Mesenchymal stem cell (in vitro differentiated cells and primary cell): Measurements from ENCODE around the gene CALHM5.
A peak's percentile ranks its signal among the peaks of the same experiment; 100 is the strongest.

Source experiments
- DNase-seq: peaks from one replicate; pipeline ENCODE4 v3.0.0-alpha.2; 2013
- H2AFZ ChIP-seq: one replicate; pipeline ENCODE4 v1.6.1; 2013; ENCODE audit warnings: low read depth, mild to moderate bottlenecking, control low read depth, inconsistent platforms, low read length, moderate library complexity
- H2AK5ac ChIP-seq: 2 replicates; pipeline ENCODE4 v1.6.1; 2013; ENCODE audit warnings: low read length, moderate library complexity, mild to moderate bottlenecking, inconsistent platforms; ENCODE audit not compliant: severe bottlenecking
- H2BK120ac ChIP-seq: one replicate; pipeline ENCODE4 v1.6.1; 2013; ENCODE audit warnings: low read depth, mild to moderate bottlenecking, inconsistent platforms, low read length, moderate library complexity
- H2BK12ac ChIP-seq, 2 experiments: one replicate each; pipeline ENCODE4 v1.6.1; 2013; ENCODE audit warnings: inconsistent platforms in 2 of 2, low read length in 2 of 2, mild to moderate bottlenecking in 2 of 2, moderate library complexity in 2 of 2, control low read depth in 1 of 2
- H2BK15ac ChIP-seq: one replicate; pipeline ENCODE4 v1.6.1; 2013; ENCODE audit warnings: mild to moderate bottlenecking, low read depth, inconsistent platforms; ENCODE audit not compliant: poor library complexity, severe bottlenecking
- H2BK5ac ChIP-seq: 2 replicates; pipeline ENCODE4 v1.6.1; 2013; ENCODE audit warnings: low read depth, mild to moderate bottlenecking, low read length, control low read depth, inconsistent platforms; ENCODE audit not compliant: poor library complexity, severe bottlenecking
- H3K14ac ChIP-seq, 2 experiments: one replicate each; pipeline ENCODE4 v1.6.1; 2013; ENCODE audit warnings: inconsistent platforms in 2 of 2, low read length in 2 of 2, control low read depth in 1 of 2, mild to moderate bottlenecking in 1 of 2, moderate library complexity in 1 of 2
- H3K18ac ChIP-seq, 2 experiments: one replicate each; pipeline ENCODE4 v1.6.1; 2013; ENCODE audit warnings: inconsistent platforms in 2 of 2, low read length in 2 of 2, control low read depth in 1 of 2, low read depth in 1 of 2, mild to moderate bottlenecking in 1 of 2
- H3K23ac ChIP-seq, 2 experiments: one replicate each; pipeline ENCODE4 v1.6.1; 2013; ENCODE audit warnings: inconsistent platforms in 2 of 2, low read length in 2 of 2, mild to moderate bottlenecking in 2 of 2, moderate library complexity in 2 of 2, control low read depth in 1 of 2
- H3K27ac ChIP-seq: 2 replicates; pipeline ENCODE4 v1.5.1; 2013; ENCODE audit warnings: mild to moderate bottlenecking, moderate library complexity, low read length, control low read depth, inconsistent platforms; ENCODE audit not compliant: poor library complexity, severe bottlenecking
- H3K27me3 ChIP-seq, 2 experiments: 2 replicates each; pipeline versions ENCODE4 v1.6.1 to v1.7.0; 2013; ENCODE audit warnings: low read length in 2 of 2, mild to moderate bottlenecking in 2 of 2, moderate library complexity in 2 of 2, control low read depth in 1 of 2, inconsistent platforms in 1 of 2; ENCODE audit not compliant: control insufficient read depth in 1 of 2, insufficient read depth in 1 of 2
- H3K36me3 ChIP-seq, 2 experiments: 2 replicates each; pipeline versions ENCODE4 v1.6.1 to v1.7.0; 2013; ENCODE audit warnings: low read length in 2 of 2, control low read depth in 1 of 2, inconsistent platforms in 1 of 2, low read depth in 1 of 2, mild to moderate bottlenecking in 1 of 2; ENCODE audit not compliant: insufficient read depth in 2 of 2, control insufficient read depth in 1 of 2
- H3K4ac ChIP-seq, 2 experiments: one replicate each; pipeline ENCODE4 v1.6.1; 2013; ENCODE audit warnings: inconsistent platforms in 2 of 2, low read length in 2 of 2, mild to moderate bottlenecking in 2 of 2, moderate library complexity in 2 of 2, control low read depth in 1 of 2, low read depth in 1 of 2
- H3K4me1 ChIP-seq: 2 replicates; pipeline ENCODE4 v1.6.1; 2013; ENCODE audit warnings: low read depth, low read length, control low read depth; ENCODE audit not compliant: control insufficient read depth, insufficient read depth
- H3K4me2 ChIP-seq: 2 replicates; pipeline ENCODE4 v1.6.1; 2013; ENCODE audit warnings: low read length, mild to moderate bottlenecking, inconsistent platforms; ENCODE audit not compliant: poor library complexity, severe bottlenecking
- H3K4me3 ChIP-seq, 2 experiments: 2 replicates each; pipeline versions ENCODE4 v1.5.1 to v1.7.0; 2013; ENCODE audit warnings: low read length in 2 of 2, mild to moderate bottlenecking in 2 of 2, control low read depth in 1 of 2, low read depth in 1 of 2; ENCODE audit not compliant: insufficient read depth in 1 of 2
- H3K79me1 ChIP-seq: replicated peaks from 2 replicates; pipeline ENCODE4 v1.6.1; 2013; ENCODE audit warnings: mild to moderate bottlenecking, control low read depth, low read length, inconsistent platforms; ENCODE audit not compliant: poor library complexity, severe bottlenecking
- H3K9ac ChIP-seq: 2 replicates; pipeline ENCODE4 v1.7.0; 2013; ENCODE audit warnings: mild to moderate bottlenecking, low read length, moderate library complexity
- H3K9me3 ChIP-seq: 2 replicates; pipeline ENCODE4 v1.7.0; 2013; ENCODE audit warnings: mild to moderate bottlenecking, low read length; ENCODE audit not compliant: control insufficient read depth
- H4K8ac ChIP-seq: one replicate; pipeline ENCODE4 v1.6.1; 2013; ENCODE audit warnings: inconsistent platforms, mild to moderate bottlenecking, low read length, moderate library complexity
- H4K91ac ChIP-seq: one replicate; pipeline ENCODE4 v1.6.1; 2013; ENCODE audit warnings: mild to moderate bottlenecking, low read length, inconsistent platforms
- WGBS: methylation state at CpG from one replicate; pipeline ENCODE4 v1.1.7; 2013; ENCODE audit warnings: mixed read lengths; 5-methylcytosine and 5-hydroxymethylcytosine counted together

Gene CALHM5

GRCh38 chr6:116547358-116547757, 35.9 kb downstream of the CALHM5 start:
- no peak overlapping the region for H4K91ac ChIP-seq
- no peak for DNase-seq
- H2BK15ac ChIP-seq: no peak overlapping the region
- no peak overlapping the region for H3K18ac ChIP-seq
- no peak overlapping the region for H2BK120ac ChIP-seq
- H3K4me2 ChIP-seq: no peak overlapping the region
- H3K27me3 ChIP-seq: no peaks in the 10 kb centered on the region
- H4K8ac ChIP-seq: no peak overlapping the region
- no peak overlapping the region for H2BK12ac ChIP-seq
- no peaks in the 10 kb centered on the region for H3K9me3 ChIP-seq
- no peak overlapping the region for H3K14ac ChIP-seq
- no peaks in the 10 kb centered on the region for H3K79me1 ChIP-seq
- H2AK5ac ChIP-seq: no peak overlapping the region
- H3K23ac ChIP-seq: no peak overlapping the region
- 93% methylated on average over 5 of the region's 6 CpGs for WGBS
- no peak overlapping the region for H2AFZ ChIP-seq
- H2BK5ac ChIP-seq: no peak overlapping the region
- no peak overlapping the region for H3K4me3 ChIP-seq
- no peak overlapping the region for H3K4ac ChIP-seq
- no peak overlapping the region for H3K27ac ChIP-seq
- H3K36me3 ChIP-seq: no peaks in the 10 kb centered on the region
- no peak overlapping the region for H3K9ac ChIP-seq
- H3K4me1 ChIP-seq: no peaks in the 10 kb centered on the region

- Histone ChIP-seq H3K27ac (no peak overlapping the region), H3K14ac (no peak overlapping the region), H2AK5ac (no peak overlapping the region), H3K18ac (no peak overlapping the region), H2BK5ac (no peak overlapping the region), H2BK120ac (no peak overlapping the region), H3K9ac (no peak overlapping the region), H2BK15ac (no peak overlapping the region), H2AFZ (no peak overlapping the region), H3K27me3 (no peaks in the 10 kb centered on the region), H3K4me3 (no peak overlapping the region), H3K79me1 (no peaks in the 10 kb centered on the region), H4K8ac (no peak overlapping the region), H3K4ac (no peak overlapping the region), H3K9me3 (no peaks in the 10 kb centered on the region), H4K91ac (no peak overlapping the region), H3K4me2 (no peak overlapping the region), H3K4me1 (peaks cover 2% of the 10 kb centered on the region), H3K23ac (no peak overlapping the region), H2BK12ac (no peak overlapping the region), H3K36me3 (no peaks in the 10 kb centered on the region)
- 59% methylated on average over 4 of the region's 4 CpGs for WGBS
- no peak for DNase-seq
Observed at GRCh38 chr6:116550796-116551195, 39.4 kb downstream of the CALHM5 start.

- H3K23ac ChIP-seq: no peak within 1 kb of the TSS
- H3K4ac ChIP-seq: no peak within 1 kb of the TSS
- no peak within 1 kb of the TSS for H2AFZ ChIP-seq
- H2BK15ac ChIP-seq: no peak within 1 kb of the TSS
- DNase-seq: no peak
- H3K9me3 ChIP-seq: no peaks in the 10 kb centered on the region
- H3K27ac ChIP-seq: no peak within 1 kb of the TSS
- H3K27me3 ChIP-seq: no peaks in the 10 kb centered on the region
- H3K36me3 ChIP-seq: no peaks in the 10 kb centered on the region
- H3K4me1 ChIP-seq: peaks cover 6% of the 10 kb centered on the region
- no peak within 1 kb of the TSS for H2AK5ac ChIP-seq
- no peak within 1 kb of the TSS for H4K8ac ChIP-seq
- H3K18ac ChIP-seq: no peak within 1 kb of the TSS
- no peak within 1 kb of the TSS for H4K91ac ChIP-seq
- H2BK120ac ChIP-seq: no peak within 1 kb of the TSS
- peak within 1 kb of the TSS in 1 of 2 experiments; percentile 6 for H3K4me3 ChIP-seq
- no peak within 1 kb of the TSS for H3K9ac ChIP-seq
- H3K4me2 ChIP-seq: no peak within 1 kb of the TSS
- no peaks in the 10 kb centered on the region for H3K79me1 ChIP-seq
- H2BK5ac ChIP-seq: no peak within 1 kb of the TSS
- H3K14ac ChIP-seq: no peak within 1 kb of the TSS
- no peak within 1 kb of the TSS for H2BK12ac ChIP-seq
Observed at GRCh38 chr6:116553451-116553850, 42.0 kb downstream of the CALHM5 start, which contains the start of gene CALHM4. Gene CALHM4, plus strand, starts transcription at chr6:116553751. Its CDS starts 43 bp downstream, at chr6:116553794.

GRCh38 chr6:116556065-116556464, 44.6 kb downstream of the CALHM5 start:
- Histone ChIP-seq H2AFZ (no peak overlapping the region), H2BK12ac (no peak overlapping the region), H3K14ac (no peak overlapping the region), H3K9ac (peak overlapping the region; percentile 49), H3K27me3 (no peaks in the 10 kb centered on the region), H2BK15ac (no peak overlapping the region), H3K18ac (no peak overlapping the region), H3K4me2 (no peak overlapping the region), H4K8ac (no peak overlapping the region), H2AK5ac (no peak overlapping the region), H3K36me3 (no peaks in the 10 kb centered on the region), H3K27ac (peak overlapping the region; percentile 95), H3K9me3 (no peaks in the 10 kb centered on the region), H2BK120ac (no peak overlapping the region), H4K91ac (no peak overlapping the region), H3K23ac (no peak overlapping the region), H2BK5ac (no peak overlapping the region), H3K4me3 (no peak overlapping the region), H3K79me1 (no peaks in the 10 kb centered on the region), H3K4ac (no peak overlapping the region), H3K4me1 (peaks cover 6% of the 10 kb centered on the region)
- DNase-seq: no peak
- 0% methylated on average over 1 of the region's 1 CpG for WGBS
